Liver (tissue), 9 donors: Measurements from ENCODE around the gene BTF3. TPM values are rescaled to one million over a fixed set of nuclear protein-coding genes. Genes with fewer than 3 reads are reported as not detected.
"Not testable (repeated sequence)": the region's sequence is repeated elsewhere in the genome, so short reads cannot be mapped to it uniquely, and the experiment has no call there.

Experiments
- DNase-seq: peaks from one replicate; pipeline ENCODE4 v3.0.0-alpha.2; 2017; ENCODE audit warnings: low spot score
- H3K27ac ChIP-seq, 2 donors: one replicate each; pipeline ENCODE4 v1.7.0; 2013; ENCODE audit warnings: inconsistent platforms in 2 of 2, low read length in 2 of 2, control low read depth in 1 of 2, low read depth in 1 of 2, mild to moderate bottlenecking in 1 of 2
- H3K27me3 ChIP-seq, 4 donors: one replicate each; pipeline versions ENCODE4 v1.6.1 to v1.7.0; 2013; ENCODE audit warnings: low read length in 3 of 4, inconsistent platforms in 1 of 4, mild to moderate bottlenecking in 1 of 4, moderate library complexity in 1 of 4; ENCODE audit not compliant: control insufficient read depth in 4 of 4, insufficient read depth in 4 of 4
- H3K36me3 ChIP-seq, 4 donors: one replicate each; pipeline versions ENCODE4 v1.6.1 to v1.7.0; 2013; ENCODE audit warnings: low read length in 3 of 4, mild to moderate bottlenecking in 3 of 4, low read depth in 1 of 4, moderate library complexity in 1 of 4; ENCODE audit not compliant: control insufficient read depth in 4 of 4, insufficient read depth in 3 of 4
- H3K4me1 ChIP-seq, 4 donors: one replicate each; pipeline versions ENCODE4 v1.6.1 to v1.7.0; 2013; ENCODE audit warnings: low read length in 3 of 4, mild to moderate bottlenecking in 3 of 4, moderate library complexity in 1 of 4; ENCODE audit not compliant: control insufficient read depth in 4 of 4, insufficient read depth in 4 of 4
- H3K4me3 ChIP-seq, 3 donors: one replicate each; pipeline versions ENCODE4 v1.6.1 to v1.7.0; 2013; ENCODE audit warnings: low read length in 3 of 3, control low read depth in 1 of 3, low read depth in 1 of 3, mild to moderate bottlenecking in 1 of 3
- H3K9ac ChIP-seq, 2 donors: one replicate each; pipeline ENCODE4 v1.7.0; 2013; ENCODE audit warnings: low read length in 2 of 2, mild to moderate bottlenecking in 2 of 2, moderate library complexity in 2 of 2, control low read depth in 1 of 2, low read depth in 1 of 2
- H3K9me3 ChIP-seq, 4 donors: one replicate each; pipeline versions ENCODE4 v1.6.1 to v1.7.0; 2013; ENCODE audit warnings: low read length in 3 of 4; ENCODE audit not compliant: control insufficient read depth in 4 of 4
- FOXA1 ChIP-seq: IDR thresholded peaks from 2 replicates; pipeline ENCODE4 v1.6.1; 2016; ENCODE audit warnings: antibody characterized with exemption
- HNF4G ChIP-seq: IDR thresholded peaks from 2 replicates; pipeline ENCODE4 v1.6.1; 2016; ENCODE audit warnings: antibody characterized with exemption
- JUND ChIP-seq, 2 donors: IDR thresholded peaks; 2 replicates each; pipeline ENCODE4 v1.6.1; 2016; ENCODE audit warnings: antibody characterized with exemption in 2 of 2
- NR2F2 ChIP-seq: IDR thresholded peaks from 2 replicates; pipeline ENCODE4 v1.6.1; 2016; ENCODE audit warnings: antibody characterized with exemption
- RAD21 ChIP-seq, 2 donors: IDR thresholded peaks; 2 replicates each; pipeline ENCODE4 v1.6.1; 2016; ENCODE audit warnings: antibody characterized with exemption in 2 of 2, mild to moderate bottlenecking in 2 of 2
- REST ChIP-seq: IDR thresholded peaks from 2 replicates; pipeline ENCODE4 v1.6.1; 2016; ENCODE audit warnings: antibody characterized with exemption, mild to moderate bottlenecking
- RXRA ChIP-seq, 2 donors: IDR thresholded peaks; 2 replicates each; pipeline ENCODE4 v1.6.1; 2017 to 2018; ENCODE audit warnings: antibody characterized with exemption in 2 of 2, mild to moderate bottlenecking in 1 of 2
- WGBS: extraction: QIAGEN DNeasy Blood & Tissue Kit; methylation state at CpG from one replicate; pipeline ENCODE4 v1.1.7; 2013; 5-methylcytosine and 5-hydroxymethylcytosine counted together
- polyA plus RNA-seq, 2 donors: library from polyadenylated mRNA; stranded (reverse) in 1 of 2; unstranded in 1 of 2; fragments of 200-250 nt in 1 of 2; fragments of >200 nt in 1 of 2; fragmentation: Nextera tagmentation in 1 of 2; extraction: Ambion mirVana in 1 of 2; gene quantifications; one replicate each; pipeline versions ENCODE4 v1.2.1 to v1.2.3, GENCODE V29; 2013 to 2015
- total RNA-seq, 2 donors: library from RNA; depleted of rRNA; stranded (reverse); fragments of >200 nt; gene quantifications; one replicate each; pipeline ENCODE4 v1.2.3, GENCODE V29; 2014
- TF ChIP-seq, protein P1 (sequence below): IDR thresholded peaks from 2 replicates; pipeline ENCODE4 v1.6.1; 2016; ENCODE audit warnings: antibody characterized with exemption
- TF ChIP-seq, protein P2 (sequence below): fragments of 150-350 bp; IDR thresholded peaks from 2 replicates; pipeline ENCODE4 v1.5.1; 2017; ENCODE audit warnings: improper control_type of control experiment, low read depth, low read length; ENCODE audit not compliant: missing input control
- donor health status: healthy.
- donor health status: healthy.
- donor health status: healthy.
- donor health status: healthy.
- donor health status: healthy.

The BTF3 gene
- total and polyA plus RNA-seq, 4 donors, result 97.5 to 246 (median 213) TPM

GRCh38 chr5:73454379-73455036 lies 43.7 kb upstream of the BTF3 start:
- peak; percentile 41 for DNase-seq
- TF ChIP-seq, protein P1, sequence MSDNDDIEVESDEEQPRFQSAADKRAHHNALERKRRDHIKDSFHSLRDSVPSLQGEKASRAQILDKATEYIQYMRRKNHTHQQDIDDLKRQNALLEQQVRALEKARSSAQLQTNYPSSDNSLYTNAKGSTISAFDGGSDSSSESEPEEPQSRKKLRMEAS, result no peak
- TF ChIP-seq RAD21 (IDR thresholded peaks at IDR 0.05) (peak; percentile 51 to 71), NR2F2 (no peak), RXRA (IDR thresholded peaks at IDR 0.05) (no peak)
- TF ChIP-seq, protein P2, sequence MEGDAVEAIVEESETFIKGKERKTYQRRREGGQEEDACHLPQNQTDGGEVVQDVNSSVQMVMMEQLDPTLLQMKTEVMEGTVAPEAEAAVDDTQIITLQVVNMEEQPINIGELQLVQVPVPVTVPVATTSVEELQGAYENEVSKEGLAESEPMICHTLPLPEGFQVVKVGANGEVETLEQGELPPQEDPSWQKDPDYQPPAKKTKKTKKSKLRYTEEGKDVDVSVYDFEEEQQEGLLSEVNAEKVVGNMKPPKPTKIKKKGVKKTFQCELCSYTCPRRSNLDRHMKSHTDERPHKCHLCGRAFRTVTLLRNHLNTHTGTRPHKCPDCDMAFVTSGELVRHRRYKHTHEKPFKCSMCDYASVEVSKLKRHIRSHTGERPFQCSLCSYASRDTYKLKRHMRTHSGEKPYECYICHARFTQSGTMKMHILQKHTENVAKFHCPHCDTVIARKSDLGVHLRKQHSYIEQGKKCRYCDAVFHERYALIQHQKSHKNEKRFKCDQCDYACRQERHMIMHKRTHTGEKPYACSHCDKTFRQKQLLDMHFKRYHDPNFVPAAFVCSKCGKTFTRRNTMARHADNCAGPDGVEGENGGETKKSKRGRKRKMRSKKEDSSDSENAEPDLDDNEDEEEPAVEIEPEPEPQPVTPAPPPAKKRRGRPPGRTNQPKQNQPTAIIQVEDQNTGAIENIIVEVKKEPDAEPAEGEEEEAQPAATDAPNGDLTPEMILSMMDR, result peak; percentile 63

GRCh38 chr5:73456462-73456861 lies 41.8 kb upstream of the BTF3 start:
- H3K9ac ChIP-seq, H3K9me3 ChIP-seq, H3K36me3 ChIP-seq, H3K4me3 ChIP-seq, DNase-seq, H3K27ac ChIP-seq, H3K4me1 ChIP-seq: not testable (repeated sequence)
- 79% methylated on average over 1 of the region's 1 CpG for WGBS
- H3K27me3 ChIP-seq, result peaks cover 4 to 25% (median 9%) of the 10 kb centered on the region in 4 donors

More at GRCh38 chr5:73454379-73455036, 43.7 kb upstream of the BTF3 start:
- Histone ChIP-seq H3K27me3 (peaks cover 9 to 32% (median 15%) of the 10 kb centered on the region in 4 donors), H3K9ac (no peak overlapping the region), H3K4me1 (peaks cover 0 to 12% (median 4%) of the 10 kb centered on the region in 4 donors), H3K9me3 (no peaks in the 10 kb centered on the region), H3K27ac (no peak overlapping the region), H3K36me3 (no peaks in the 10 kb centered on the region), H3K4me3 (no peak overlapping the region)
- 33% methylated on average over 6 of the region's 6 CpGs for WGBS

GRCh38 chr5:73459366-73459765 lies 38.9 kb upstream of the BTF3 start:
- WGBS, result 74% methylated on average over 1 of the region's 1 CpG
- Histone ChIP-seq H3K4me1 (no peaks in the 10 kb centered on the region), H3K27ac (no peak overlapping the region), H3K9ac (no peak overlapping the region), H3K4me3 (no peak overlapping the region), H3K9me3 (no peaks in the 10 kb centered on the region), H3K36me3 (no peaks in the 10 kb centered on the region), H3K27me3 (peaks cover 0 to 4% (median 0%) of the 10 kb centered on the region in 4 donors)
- no peak for TF ChIP-seq RXRA (IDR thresholded peaks at IDR 0.05)
- TF ChIP-seq, protein P2, result no peak
- no peak for TF ChIP-seq FOXA1
- no peak for TF ChIP-seq RAD21 (IDR thresholded peaks at IDR 0.05)
- TF ChIP-seq JUND (IDR thresholded peaks at IDR 0.05), result no peak
- TF ChIP-seq REST, result no peak
- TF ChIP-seq NR2F2, result no peak
- TF ChIP-seq HNF4G, result no peak
- no peak for DNase-seq
